Osteoblast (primary cell): ENCODE measurements around the gene FAM81A. TPM values are rescaled to one million over a fixed set of nuclear protein-coding genes. Genes with fewer than 3 reads are reported as not detected.

Source experiments
- DNase-seq: peaks from one replicate; pipeline ENCODE4 v3.0.0; 2011; ENCODE audit warnings: low spot score, mixed read lengths; ENCODE audit not compliant: insufficient read length; ENCODE audit errors: missing footprints
- H2AFZ ChIP-seq: 2 replicates; pipeline ENCODE4 v1.6.0; 2011; ENCODE audit warnings: mild to moderate bottlenecking, low read length
- H3K27ac ChIP-seq: 2 replicates; pipeline ENCODE4 v1.5.1; 2011; ENCODE audit warnings: mild to moderate bottlenecking, low read depth, low read length, moderate library complexity
- H3K27me3 ChIP-seq: 2 replicates; pipeline ENCODE4 v1.6.0; 2012; ENCODE audit warnings: mild to moderate bottlenecking, control low read depth, inconsistent platforms, low read length, moderate library complexity; ENCODE audit not compliant: insufficient read depth
- H3K36me3 ChIP-seq: 2 replicates; pipeline ENCODE4 v1.5.1; 2011; ENCODE audit warnings: mild to moderate bottlenecking, low read length, control low read depth, moderate library complexity; ENCODE audit not compliant: insufficient read depth
- H3K4me1 ChIP-seq: 2 replicates; pipeline ENCODE4 v1.5.1; 2011; ENCODE audit warnings: mild to moderate bottlenecking, low read length, control low read depth, moderate library complexity; ENCODE audit not compliant: insufficient read depth
- H3K4me2 ChIP-seq: 2 replicates; pipeline ENCODE4 v1.6.0; 2011; ENCODE audit warnings: mild to moderate bottlenecking, low read length; ENCODE audit not compliant: insufficient read depth
- H3K4me3 ChIP-seq: fragments of 200-600 bp; sonication (generic); 3 replicates; pipeline ENCODE4 v1.5.1; 2012; ENCODE audit warnings: mild to moderate bottlenecking, low read length, inconsistent platforms; ENCODE audit not compliant: insufficient read depth
- H3K79me2 ChIP-seq: 2 replicates; pipeline ENCODE4 v1.6.0; 2012; ENCODE audit warnings: mild to moderate bottlenecking, low read length, control low read depth, inconsistent platforms; ENCODE audit not compliant: insufficient read depth
- H3K9me3 ChIP-seq: 2 replicates; pipeline ENCODE4 v1.5.1; 2011; ENCODE audit warnings: low read depth, low read length, control low read depth
- H4K20me1 ChIP-seq: 2 replicates; pipeline ENCODE4 v1.6.0; 2012; ENCODE audit warnings: mild to moderate bottlenecking, low read length, control low read depth; ENCODE audit not compliant: insufficient read depth
- total RNA-seq: library from RNA; depleted of rRNA; stranded (reverse); fragments of >200 nt; gene quantifications from 2 replicates; pipeline ENCODE4 v1.2.3, GENCODE V29; 2012
- TF ChIP-seq, protein P1 (sequence below): IDR thresholded peaks from 2 replicates; pipeline ENCODE4 v1.5.1; 2011; ENCODE audit warnings: mild to moderate bottlenecking, low read depth, low read length, moderate library complexity; ENCODE audit errors: extremely low read depth

The FAM81A gene
- total RNA-seq, 1 donor: 0.72 TPM

DNA sequence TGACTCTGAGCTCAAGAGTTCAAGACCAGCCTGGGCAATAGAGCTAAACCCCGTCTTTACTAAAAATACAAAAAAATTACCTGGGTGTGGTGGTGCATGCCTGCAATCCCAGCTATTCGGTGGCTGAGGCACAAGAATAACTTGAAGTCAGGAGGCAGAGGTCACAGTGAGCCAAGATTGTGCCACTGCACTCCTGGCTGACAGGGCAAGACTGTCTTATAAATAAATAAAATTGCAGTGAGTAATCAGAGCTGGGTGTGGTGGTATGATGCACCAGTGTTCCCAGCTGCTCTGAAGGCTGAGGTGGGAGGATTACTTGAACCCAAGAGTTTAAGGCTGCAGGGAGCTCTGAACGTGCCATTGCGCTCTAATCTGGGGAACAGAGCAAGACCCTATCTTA, 117.7 kb downstream of the FAM81A start:
- H3K4me1 ChIP-seq: peaks cover 3% of the 10 kb centered on the region
- no peak overlapping the region for H2AFZ ChIP-seq
- H3K79me2 ChIP-seq: no peaks in the 10 kb centered on the region
- H3K36me3 ChIP-seq: no peaks in the 10 kb centered on the region
- DNase-seq: no peak
- TF ChIP-seq, protein P1, sequence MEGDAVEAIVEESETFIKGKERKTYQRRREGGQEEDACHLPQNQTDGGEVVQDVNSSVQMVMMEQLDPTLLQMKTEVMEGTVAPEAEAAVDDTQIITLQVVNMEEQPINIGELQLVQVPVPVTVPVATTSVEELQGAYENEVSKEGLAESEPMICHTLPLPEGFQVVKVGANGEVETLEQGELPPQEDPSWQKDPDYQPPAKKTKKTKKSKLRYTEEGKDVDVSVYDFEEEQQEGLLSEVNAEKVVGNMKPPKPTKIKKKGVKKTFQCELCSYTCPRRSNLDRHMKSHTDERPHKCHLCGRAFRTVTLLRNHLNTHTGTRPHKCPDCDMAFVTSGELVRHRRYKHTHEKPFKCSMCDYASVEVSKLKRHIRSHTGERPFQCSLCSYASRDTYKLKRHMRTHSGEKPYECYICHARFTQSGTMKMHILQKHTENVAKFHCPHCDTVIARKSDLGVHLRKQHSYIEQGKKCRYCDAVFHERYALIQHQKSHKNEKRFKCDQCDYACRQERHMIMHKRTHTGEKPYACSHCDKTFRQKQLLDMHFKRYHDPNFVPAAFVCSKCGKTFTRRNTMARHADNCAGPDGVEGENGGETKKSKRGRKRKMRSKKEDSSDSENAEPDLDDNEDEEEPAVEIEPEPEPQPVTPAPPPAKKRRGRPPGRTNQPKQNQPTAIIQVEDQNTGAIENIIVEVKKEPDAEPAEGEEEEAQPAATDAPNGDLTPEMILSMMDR: no peak
- H3K4me3 ChIP-seq: no peak overlapping the region
- no peak overlapping the region for H3K27ac ChIP-seq
- H3K4me2 ChIP-seq: no peak overlapping the region
- no peaks in the 10 kb centered on the region for H3K27me3 ChIP-seq
- no peaks in the 10 kb centered on the region for H3K9me3 ChIP-seq
- no peaks in the 10 kb centered on the region for H4K20me1 ChIP-seq

GRCh38 chr15:59556380-59556779, 118.4 kb downstream of the FAM81A start:
- Histone ChIP-seq H3K4me3 (no peak overlapping the region), H3K27me3 (no peaks in the 10 kb centered on the region), H2AFZ (no peak overlapping the region), H3K4me1 (peaks cover 3% of the 10 kb centered on the region), H3K36me3 (no peaks in the 10 kb centered on the region), H3K9me3 (no peaks in the 10 kb centered on the region), H3K4me2 (no peak overlapping the region), H4K20me1 (no peaks in the 10 kb centered on the region), H3K79me2 (no peaks in the 10 kb centered on the region), H3K27ac (no peak overlapping the region)
- no peak for DNase-seq
- TF ChIP-seq, protein P1: no peak

DNA sequence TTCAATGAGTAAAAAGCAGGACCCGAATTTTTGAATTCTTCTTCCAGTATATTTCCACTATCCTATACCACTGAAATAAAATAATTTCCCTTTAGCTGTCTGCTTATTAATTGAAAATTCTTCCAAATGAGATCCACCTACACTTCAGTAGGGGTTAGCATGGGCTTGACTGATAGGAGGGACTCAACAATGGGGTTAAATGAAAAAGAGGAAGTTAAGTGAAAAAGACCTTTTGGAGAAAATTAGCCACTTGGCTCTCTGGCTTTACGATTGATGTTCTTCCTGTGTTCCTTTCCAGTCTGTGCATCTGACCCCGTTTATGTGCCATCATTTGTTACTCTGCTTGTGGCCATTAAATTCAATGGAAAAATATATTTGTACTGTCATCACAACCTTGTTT, 119.6 kb downstream of the FAM81A start:
- Histone ChIP-seq H3K27me3 (no peaks in the 10 kb centered on the region), H4K20me1 (no peaks in the 10 kb centered on the region)
- TF ChIP-seq, protein P1: no peak

DNA sequence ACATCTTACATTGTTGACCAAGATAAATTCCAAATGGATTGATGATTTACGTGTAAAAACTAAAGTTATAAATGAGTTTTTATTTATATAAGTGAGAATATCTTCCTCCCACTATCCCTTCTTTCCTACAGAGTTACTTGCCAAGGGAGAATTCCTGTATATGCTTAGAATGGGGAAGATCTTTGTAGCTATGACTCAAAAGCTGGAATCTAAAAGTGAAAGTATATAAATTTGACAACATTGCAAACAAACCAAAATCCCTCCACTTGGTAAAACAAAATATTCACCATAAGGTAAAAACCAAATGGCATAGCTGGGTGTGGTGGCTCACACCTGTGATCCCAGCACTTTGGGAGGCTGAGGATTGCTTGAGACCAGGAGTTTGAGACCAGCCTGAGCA, 120.9 kb downstream of the FAM81A start:
- Histone ChIP-seq H3K36me3 (no peaks in the 10 kb centered on the region), H3K4me2 (peak overlapping the region; percentile 45), H3K27ac (no peak overlapping the region), H4K20me1 (no peaks in the 10 kb centered on the region), H3K4me3 (peak overlapping the region; percentile 14), H3K9me3 (no peaks in the 10 kb centered on the region), H3K27me3 (no peaks in the 10 kb centered on the region), H3K4me1 (peaks cover 3% of the 10 kb centered on the region), H2AFZ (peak overlapping the region; percentile 40), H3K79me2 (no peaks in the 10 kb centered on the region)
- TF ChIP-seq, protein P1: no peak
- DNase-seq: peak; percentile 22

More for the DNA sequence above, 119.6 kb downstream of the FAM81A start:
- H3K27ac ChIP-seq: no peak overlapping the region
- no peak overlapping the region for H3K4me2 ChIP-seq
- H3K4me3 ChIP-seq: no peak overlapping the region
- H3K79me2 ChIP-seq: no peaks in the 10 kb centered on the region
- no peak for DNase-seq
- H3K9me3 ChIP-seq: no peaks in the 10 kb centered on the region
- H3K36me3 ChIP-seq: no peaks in the 10 kb centered on the region
- H3K4me1 ChIP-seq: peaks cover 3% of the 10 kb centered on the region
- H2AFZ ChIP-seq: no peak overlapping the region
